Heart left ventricle (tissue), 13 donors: ENCODE measurements around the gene STK33.

Source experiments
- CTCF ChIP-seq, 12 donors: fragments of 200-600 bp; sonication (generic) in 4 of 12; IDR thresholded peaks; one replicate each; pipeline versions ENCODE4 v1.5.0 to v1.8.0; 2018 to 2022; ENCODE audit warnings: antibody characterized with exemption in 12 of 12, mild to moderate bottlenecking in 5 of 12
- POLR2A ChIP-seq, 2 donors: fragments of 450-650 bp; IDR thresholded peaks; one replicate each; pipeline ENCODE4 v1.6.1; 2017; ENCODE audit warnings: antibody characterized with exemption in 2 of 2, mild to moderate bottlenecking in 2 of 2, moderate library complexity in 2 of 2
- donor health status: ischemic (EF 13 %, LVEDD 7.1; RV severe dilation, severe dysfunction).
- donor health status: DM: no; HTN: yes; CAD: no.
- donor health status: DM: no; HTN: no; CAD: no.
- donor health status: ischemic (EF 25% LVEDD 6.9; RV normal size, moderate dysfunction).
- donor health status: ischemic (EF 25% LVEDD 5.7; RV mildly dilated, moderate dysfunction).
- donor health status: ischemic (EF 35%, LVEDD 5.7; RV mildly dilated, moderate dysfunction).
- donor health status: nonischemic (EF 11% LVEDD 7.7; RV severe dilation, severe dysfunction).
- donor health status: DM: yes; HTN: yes; CAD: no.
- donor health status: PGD.
- donor health status: ischemic (EF 29% LVEDD 5.4; RV normal size, mild dysfunction).
- donor health status: nonischemic (EF 23%, LVEDD 6.1; RV moderate dilation, normal function).

GRCh38 chr11:8636127-8636526 lies 42.1 kb upstream of the STK33 start:
- TF ChIP-seq POLR2A (IDR thresholded peaks at IDR 0.05) (no peak), CTCF (IDR thresholded peaks at IDR 0.05) (no peak)
